Stimulated activated CD4-positive, alpha-beta T cell treated with anti-CD3 and anti-CD28 coated beads, Interleukin-1b, Interleukin-23, amount 100 ng/mL, for 1 hour (primary cell): ENCODE measurements around the gene GARRE1.
"Not testable (repeated sequence)": the region's sequence is repeated elsewhere in the genome, so short reads cannot be mapped to it uniquely, and the experiment has no call there.

Source experiments
- DNase-seq, 2 donors: peaks; one replicate each; pipeline ENCODE4 v3.0.0-alpha.2; 2020; ENCODE audit warnings: low read depth in 2 of 2

GARRE1 gene

DNA sequence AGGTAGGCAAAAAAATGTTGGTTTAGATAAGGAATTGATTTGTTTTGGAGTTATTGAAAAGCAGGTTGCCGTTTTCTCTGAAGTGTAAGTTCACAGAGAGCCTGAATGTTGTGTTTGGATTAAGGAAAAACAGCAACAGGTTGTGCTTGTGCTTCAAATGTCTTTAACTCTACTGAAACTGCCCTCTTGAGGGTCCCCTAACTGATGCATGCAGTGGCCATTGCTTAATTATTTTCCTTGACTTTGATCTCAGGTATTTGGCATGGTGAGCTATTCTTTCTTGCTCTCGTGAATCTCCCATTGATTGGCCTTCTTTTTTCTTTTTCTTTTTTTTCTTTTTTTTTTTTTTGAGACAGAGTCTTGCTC, 3.2 kb downstream of the GARRE1 start:
- DNase-seq, result no peak

DNA sequence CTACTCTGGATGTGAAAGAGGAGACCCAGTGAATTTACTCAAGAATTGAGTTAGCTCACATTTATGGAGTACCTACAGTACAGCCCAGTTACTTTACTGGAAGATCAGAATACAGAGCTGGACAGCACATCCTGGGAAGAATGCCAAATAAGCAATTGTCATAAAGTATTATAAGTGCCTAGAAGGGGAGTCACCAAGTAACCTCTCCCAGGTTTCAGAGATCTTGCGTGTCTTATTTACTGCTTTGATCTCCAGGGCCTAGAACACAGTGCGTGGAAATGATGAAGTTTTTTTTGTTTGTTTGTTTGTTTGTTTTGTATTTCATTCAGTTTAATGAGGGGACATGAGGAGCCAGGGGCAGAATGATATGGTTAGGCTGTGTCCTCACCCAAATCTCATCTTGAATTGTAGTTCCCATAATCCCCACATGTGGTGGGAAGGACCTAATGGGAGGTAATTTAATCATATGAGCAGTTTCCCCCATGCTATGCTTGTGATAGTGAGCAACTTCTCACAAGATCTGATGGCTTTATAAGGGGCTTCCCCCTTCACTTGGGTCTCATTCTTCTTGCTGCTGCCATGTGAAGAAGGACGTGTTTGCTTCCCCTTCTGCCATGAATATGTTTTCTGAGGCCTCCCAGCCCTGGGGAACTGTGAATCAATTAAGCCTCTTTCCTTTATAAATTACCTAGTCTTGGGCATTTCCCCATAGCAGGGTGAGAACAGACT, 5.2 kb downstream of the GARRE1 start:
- no peak for DNase-seq

DNA sequence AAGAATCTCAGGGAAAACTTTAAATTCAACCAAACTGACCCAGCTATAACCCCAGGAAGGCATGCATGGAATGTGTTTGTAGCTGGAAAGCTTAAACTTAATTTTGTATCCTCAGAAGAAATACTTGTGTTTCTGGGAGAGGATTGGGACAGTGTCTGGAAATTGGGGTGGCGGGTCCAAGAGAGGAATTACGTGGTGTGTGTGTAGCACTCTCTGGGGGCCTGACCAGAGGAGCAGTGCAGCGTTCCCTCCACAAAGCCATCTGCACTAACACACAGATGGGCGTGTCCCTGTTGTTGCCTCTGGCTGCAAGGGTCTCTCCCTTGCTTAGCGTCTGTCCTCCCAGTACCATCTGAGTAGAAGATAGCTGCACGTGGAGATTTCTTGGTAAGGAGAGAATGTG, 6.4 kb downstream of the GARRE1 start:
- DNase-seq, result no peak

DNA sequence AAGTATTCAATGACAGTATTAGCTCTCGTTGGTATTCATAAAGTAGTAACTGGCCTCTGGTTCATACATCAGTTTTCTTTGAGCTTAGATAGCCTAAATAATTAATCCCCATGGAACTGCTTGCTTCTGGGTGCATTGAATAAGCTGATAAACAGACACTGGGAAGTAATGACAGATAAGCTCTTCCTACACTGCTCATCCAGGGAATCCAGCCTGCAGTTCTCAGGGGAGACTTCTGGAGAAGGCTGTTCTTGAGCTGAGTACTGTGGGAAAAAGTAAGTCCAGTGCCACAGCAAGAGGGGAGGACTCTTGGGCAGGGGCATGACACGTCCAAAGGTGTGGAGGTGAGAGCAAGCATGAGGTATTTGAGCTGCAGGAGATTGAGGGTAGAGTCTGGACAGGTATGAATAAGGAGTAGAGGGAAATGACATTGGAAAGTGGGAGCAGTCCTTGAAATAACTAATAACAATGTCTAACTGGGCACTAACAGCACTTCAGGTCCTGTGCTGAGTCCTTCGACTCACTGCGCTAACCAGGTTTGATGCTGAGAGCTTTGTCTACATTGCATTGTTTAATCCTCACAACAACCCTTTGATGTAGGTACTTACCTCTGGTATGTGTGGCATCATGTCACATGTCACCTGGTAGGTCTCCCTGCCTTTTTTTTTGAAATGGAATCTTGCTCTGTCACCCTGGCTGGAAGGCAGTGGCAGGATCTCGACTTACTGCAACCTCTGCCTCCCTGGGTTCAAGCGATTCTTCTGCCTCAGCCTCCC, 7.2 kb downstream of the GARRE1 start:
- no peak for DNase-seq

DNA sequence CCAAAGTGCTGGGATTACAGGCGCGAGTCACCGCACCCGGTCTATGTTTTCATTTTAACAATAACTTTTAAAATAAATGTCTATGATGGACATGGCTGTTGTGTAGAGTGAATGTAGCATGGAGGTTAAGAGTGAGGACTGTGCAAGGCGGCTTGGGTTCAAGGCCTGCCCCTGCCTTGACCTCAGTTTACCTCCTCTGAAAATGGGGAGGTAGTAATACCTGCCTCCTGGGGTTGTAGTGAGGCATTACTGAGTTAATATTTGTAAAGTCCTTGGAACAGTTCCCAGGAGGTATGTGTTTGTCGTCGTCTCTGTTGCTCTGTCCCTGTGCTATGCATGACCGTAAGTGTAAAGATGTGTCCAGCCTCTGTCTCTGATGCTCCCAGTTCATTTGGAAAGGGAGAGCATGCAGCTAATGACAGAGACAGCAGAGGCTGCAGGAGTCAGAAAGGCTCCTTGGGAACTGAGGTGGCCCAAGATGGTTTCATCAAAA, 9.4 kb downstream of the GARRE1 start:
- DNase-seq, result no peak

DNA sequence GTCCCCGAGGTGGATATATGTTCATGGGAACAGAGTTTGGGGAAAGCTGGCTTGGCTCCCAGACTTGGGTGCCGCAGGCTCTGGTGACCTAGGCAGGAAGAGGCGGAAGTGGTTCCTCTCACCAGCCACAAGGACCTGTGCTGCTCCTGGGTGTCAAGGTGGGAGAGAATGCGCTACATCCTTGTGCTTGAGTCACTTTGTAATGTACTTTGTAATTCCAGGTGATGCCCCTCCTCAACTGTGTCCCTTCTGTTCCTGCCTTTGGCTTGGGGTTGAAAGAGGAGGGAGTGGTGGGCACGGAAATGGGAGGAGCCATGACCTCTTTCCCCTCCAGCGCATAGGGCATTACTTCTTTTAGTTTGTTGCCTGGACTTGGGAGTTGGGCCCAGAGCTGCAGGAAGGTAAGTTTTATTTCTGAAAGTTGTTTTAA, 10.9 kb downstream of the GARRE1 start:
- DNase-seq, result no peak

DNA sequence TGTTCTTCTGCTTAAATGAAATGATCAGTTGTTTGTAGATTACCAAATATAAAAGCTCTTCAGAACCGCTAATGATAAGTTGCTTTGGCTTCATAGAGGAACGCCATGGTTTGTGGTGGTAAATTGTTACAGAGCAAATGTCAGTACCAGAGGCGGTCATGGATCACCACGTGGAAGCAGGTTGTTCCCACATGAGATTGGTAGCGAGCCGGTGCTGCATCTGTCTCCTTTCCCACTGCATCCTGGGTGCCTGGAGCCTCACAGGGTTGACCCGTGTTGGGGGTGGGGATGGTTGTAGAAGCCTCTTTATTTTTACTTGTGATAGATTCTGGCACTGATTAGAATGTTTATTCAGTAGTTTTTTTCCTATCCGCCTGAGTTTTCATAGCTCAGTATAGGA, 14.7 kb downstream of the GARRE1 start:
- no peak for DNase-seq

DNA sequence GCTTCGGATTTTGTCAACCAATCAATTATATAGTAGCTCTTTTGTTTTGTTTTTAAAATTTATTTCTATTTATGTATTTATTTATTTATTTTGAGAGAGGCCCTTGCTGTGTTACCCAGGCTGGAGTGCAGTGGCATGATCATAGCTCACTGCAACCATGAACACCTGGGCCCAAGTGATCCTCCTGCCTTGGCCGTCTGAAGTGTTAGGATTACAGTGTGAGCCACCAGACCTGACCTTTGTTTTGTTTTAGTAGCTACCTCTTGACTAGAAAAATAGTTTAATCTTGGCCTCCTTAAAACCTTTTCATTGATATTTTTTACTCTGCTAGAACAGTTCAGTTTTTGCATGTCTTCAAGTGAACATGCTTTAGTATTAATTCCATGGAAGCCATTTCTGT, 15.1 kb downstream of the GARRE1 start:
- no peak for DNase-seq

DNA sequence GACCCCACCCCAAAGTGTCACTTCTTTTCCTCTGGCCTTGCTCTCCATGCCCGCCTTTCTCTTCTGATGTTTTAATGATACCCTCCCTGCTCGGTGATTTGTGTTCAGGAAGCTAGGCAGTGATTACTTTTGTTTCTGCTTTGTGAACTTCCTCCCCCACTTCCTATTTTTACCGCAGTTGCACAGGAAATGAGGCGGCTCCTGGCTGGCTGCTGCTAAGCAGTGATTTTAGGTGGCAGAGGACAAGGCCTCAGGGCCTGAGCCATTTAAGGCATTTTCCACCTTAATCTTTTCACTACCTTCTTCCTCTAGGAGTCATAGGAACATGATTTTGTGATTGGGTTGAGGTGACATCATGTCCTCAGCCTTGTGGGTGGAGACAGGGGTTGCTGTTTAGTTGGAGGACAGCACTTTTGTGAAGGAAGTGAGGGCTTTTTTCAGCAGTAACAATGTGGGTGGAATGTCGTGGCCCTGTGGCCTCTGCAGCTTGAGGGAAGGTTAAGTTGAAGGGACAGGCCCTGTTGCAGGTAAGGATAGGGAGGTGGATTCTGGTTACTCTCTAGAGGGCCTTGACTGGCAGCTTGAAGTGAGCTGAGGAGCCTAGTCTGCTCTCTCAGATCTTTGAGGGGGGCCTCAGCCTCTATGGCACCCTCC, 15.7 kb downstream of the GARRE1 start:
- DNase-seq, result peak; percentile 11 to 60

DNA sequence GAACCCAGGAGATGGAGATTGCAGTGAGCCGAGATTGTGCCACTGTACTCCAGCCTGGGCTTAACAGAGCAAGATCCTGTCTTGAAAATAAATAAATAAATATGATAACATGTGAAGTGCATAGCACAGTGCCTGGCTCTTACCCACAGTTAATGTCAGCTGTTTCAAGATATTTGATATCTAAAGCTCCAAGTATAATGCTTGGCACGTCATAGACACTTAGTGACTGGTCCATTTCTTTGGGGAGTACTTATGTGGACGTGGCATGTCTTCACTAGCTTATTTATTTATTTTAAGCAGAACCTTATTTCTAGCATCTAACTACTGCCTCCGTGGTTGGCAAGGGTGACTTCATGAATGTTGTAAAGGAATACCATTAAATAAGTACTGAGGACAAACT, 18.8 kb downstream of the GARRE1 start:
- DNase-seq, result no peak

DNA sequence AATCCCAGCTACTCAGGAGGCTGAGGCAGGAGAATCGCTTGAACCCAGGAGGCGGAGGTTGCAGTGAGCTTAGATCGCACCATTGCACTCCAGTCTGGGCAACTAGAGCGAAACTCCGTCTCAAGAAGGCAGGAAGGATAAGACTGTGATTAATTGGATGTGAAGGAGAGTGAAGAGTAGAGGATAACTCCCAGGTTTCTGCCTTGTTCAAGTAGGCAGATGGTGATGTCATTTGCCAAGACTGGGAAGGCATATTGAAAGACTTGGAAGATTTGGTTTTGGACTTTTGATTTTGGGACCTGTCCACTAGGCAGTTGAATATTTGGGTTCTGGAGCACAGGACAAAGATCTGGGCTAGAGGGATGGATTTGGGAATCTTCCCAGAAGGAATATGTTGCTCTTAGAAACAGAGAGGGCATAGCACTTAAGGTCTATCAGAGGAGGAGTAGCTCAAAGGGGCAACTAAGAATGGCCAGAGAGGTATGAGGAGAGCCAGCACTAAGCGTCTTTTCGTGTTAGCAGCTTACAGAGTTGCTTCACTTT, 20.0 kb downstream of the GARRE1 start:
- DNase-seq, result no peak

DNA sequence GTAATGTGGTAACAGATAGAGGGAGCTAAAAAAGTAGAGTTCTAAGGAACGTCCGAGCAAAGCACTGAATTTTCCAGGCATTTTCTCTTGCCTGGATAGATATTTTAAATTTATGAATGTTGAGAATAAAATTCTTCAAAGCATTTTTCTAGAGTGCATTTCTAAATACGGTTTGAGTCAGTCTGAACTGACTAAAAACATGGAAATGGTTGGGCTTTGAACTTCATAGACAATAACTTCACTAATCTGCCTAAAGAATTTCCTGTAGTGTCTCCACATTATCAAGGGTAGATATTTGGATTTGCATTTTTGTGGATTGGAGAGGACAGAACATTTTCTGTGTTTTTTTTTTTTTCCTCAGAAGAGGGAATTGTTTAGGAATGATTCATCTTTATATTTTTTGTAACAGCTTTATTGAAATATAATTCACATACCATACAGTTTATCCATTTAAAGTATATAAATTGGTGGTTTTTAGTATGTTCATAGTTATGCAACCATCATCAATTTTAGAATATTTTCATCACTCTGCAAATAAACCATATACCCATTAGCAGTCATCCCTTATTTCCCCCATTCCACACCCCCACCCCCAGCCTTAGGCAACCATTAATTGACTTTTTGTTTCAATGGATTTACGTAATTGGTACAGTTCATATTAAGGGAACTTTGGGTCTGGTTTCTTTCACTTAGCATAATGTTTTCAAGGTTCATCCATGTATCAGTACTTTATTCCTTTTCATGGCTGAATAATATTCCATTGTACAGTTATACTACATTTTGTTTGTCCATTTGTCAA, 20.7 kb downstream of the GARRE1 start:
- no peak for DNase-seq

DNA sequence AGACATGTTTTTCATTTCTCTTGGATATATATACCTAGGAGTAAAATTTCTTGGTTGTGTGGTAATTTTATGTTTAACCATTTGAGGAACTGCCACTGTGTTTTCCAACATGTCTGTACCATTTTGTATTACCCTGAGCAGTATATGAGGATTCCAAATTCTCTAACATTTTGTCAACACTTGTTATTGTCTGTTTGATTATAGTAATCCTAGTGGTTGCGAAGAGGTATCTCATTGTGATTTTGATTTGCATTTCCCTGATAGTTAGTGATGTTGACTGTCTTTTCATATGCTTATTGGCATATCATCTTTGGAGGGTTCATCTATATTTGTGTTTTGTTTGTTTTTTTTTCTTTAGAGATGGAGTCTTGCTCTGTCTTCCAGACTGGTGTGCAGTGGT, 21.4 kb downstream of the GARRE1 start:
- DNase-seq, result no peak

DNA sequence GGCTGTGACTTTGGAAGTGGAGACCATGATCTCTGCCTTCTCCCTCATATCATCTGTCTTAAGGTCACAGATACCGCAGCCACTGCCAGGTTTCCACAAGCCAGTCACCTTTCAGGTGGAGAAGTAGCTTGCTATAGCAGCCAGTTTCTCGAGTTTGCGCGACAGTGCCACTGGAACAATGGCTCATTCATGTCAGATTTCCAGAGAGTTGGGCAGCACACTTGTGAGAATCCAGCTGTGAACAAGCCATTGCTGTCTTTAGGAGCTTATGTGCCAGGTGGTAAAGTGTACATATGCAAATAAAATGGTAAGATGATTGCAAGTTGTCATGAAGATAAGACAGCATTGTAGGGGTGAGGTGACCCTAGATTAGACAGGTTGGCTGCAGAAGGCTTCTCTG, 22.3 kb downstream of the GARRE1 start:
- no peak for DNase-seq

DNA sequence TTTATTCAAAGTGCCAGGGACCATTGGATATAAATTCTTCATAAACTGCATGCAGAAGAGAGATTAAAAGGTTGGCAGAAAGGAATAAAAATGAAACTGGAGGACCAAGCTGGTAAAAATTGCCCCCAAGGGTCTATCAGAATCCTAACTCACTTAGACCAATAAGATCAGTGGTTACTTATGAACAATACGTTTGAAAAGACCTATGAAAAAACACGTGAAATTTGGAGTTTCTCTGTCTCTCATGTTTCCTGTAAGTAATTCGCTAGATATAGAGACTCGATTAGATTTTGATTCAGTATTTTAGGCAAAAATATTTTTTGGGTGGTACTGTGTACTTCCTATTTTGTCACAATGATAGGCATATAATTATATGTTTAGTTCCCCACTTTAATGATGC, 22.9 kb downstream of the GARRE1 start:
- DNase-seq, result no peak

DNA sequence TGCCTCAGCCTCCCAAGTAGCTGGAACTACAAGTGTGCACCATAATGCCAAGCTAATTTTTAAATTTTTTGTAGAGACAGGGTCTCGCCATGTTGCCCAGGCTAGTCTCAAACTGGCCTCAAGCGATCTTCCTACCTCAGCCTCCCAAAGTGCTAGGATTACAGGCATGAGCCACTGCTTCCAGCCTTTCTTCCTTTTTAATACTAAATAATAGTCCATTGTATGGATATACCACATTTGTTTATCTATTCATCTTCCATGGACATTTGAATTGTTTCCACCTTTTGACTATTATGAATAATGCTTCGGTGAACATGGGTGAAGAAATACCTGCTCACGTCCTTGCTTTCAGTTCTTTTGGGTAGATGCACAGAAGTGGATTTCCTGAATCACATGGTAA, 24.4 kb downstream of the GARRE1 start:
- DNase-seq, result no peak

DNA sequence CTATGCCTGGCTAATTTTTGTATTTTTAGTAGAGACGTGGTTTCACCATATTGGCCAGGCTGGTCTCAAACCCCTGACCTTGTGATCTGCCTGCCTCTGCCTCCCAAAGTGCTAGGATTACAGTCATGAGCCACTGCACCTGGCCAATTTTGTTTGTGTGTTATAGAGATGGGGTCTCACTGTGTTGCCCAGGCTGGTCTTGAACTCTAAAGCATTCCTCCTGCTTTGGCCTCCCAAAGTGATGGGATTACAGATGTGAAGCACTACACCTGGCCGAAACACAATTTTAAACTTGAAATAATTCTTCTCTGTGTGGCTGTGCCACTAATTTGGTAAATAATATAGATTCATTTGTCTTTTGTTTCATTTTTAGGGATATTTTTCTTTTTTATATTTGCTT, 27.1 kb downstream of the GARRE1 start:
- DNase-seq, result not testable (repeated sequence)

DNA sequence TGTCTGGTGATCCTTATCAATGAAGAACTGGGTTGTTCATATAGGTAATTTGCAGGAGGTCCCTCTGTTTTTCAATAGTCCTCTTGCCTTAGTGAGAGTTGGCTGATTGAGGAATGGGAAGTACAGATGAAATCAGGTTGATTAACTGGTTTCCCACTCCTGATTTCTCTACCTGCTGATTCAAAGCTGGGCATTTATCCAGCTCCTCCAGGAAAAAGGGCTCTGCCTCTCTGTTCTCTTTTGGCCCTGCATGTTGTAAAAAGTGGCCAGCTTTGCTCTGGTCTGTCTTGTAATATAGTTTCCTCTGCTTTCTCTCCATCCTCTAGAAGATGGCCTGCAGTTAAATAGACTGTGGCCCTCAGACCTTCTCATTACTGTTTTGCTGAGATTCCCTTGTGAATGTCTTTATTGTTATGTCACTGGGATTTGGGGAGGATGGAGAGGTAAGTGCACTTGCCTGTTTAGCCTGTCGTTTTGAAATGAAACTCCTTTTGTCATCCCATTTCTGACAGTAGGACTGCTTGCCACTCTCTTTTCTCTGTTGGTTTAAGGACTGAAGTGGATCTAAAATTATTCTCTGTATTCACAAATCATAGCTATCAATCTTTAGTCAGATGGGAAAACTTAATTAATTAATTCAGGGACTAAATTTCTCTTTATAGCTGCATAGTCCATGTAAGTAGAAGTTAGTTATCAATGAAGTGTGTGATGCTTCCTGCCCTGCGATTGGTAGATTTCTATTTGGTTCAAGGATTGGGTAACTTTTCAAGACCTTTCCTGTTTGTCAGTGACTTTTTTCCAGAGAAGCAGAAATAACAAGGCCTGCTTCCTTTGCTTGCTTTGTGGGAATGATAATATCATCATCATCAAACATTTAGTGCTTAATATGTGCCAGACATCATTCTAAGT, 28.5 kb downstream of the GARRE1 start:
- DNase-seq, result no peak

DNA sequence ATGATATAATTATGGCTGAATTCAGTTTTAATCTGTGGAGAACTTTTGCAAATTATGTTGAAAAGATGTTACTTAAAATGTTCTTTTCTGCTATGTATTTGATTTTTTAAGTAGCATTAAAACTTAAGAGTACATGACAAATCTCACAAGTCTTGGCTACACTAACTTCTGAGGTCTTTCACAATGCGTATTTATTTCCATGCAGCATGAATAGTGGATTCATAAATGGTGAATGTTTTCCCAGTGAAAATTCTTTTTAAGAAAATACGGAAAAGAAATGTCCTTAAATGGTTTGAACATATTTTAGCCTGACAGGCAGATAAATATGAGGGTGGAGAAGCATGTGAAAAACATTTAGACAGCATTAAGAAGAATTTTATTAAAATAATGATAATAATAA, 30.2 kb downstream of the GARRE1 start:
- DNase-seq, result no peak

DNA sequence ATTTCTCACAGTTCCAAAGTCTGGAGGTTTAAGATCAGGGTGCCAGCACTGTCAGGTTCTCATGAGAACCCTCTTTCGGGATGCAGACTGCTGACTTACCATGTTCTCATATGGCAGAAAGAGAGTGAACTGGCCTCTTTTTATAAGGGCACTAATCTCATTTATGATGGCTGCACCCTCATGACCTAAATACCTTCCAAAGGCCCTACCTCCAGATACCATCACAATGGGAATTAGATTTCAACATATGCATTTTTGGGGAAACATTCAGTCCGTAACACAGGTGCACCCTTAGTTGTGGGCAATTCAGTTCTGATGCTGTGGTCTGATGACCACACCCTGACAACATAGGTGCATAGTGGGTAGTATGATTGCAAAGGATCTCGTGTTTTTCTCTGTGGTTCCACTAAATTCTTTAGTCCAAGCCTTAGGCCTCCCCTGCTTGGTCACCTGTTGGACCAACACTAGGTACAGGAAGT, 33.3 kb downstream of the GARRE1 start:
- no peak for DNase-seq
